Measurements from ENCODE around the gene SDC3.

The SDC3 gene

GRCh38 chr1:30846587-30846986 is 62.0 kb downstream of the SDC3 start:
- Histone ChIP-seq H3K4me1 (ENCODE audit: control insufficient read depth, insufficient read depth, low read length) (peaks cover 29% of the 10 kb centered on the region), H3K9ac (ENCODE audit: low read depth, low read length) (no peak overlapping the region), H3K27me3 (ENCODE audit: control insufficient read depth, insufficient read depth, low read length) (no peaks in the 10 kb centered on the region; the same call in 1 of the 2 replicates), H3K27ac (ENCODE audit: low read depth, low read length) (no peak overlapping the region), H3K4me3 (ENCODE audit: low read depth, low read length) (no peak overlapping the region), H3K36me3 (ENCODE audit: control insufficient read depth, insufficient read depth, low read length) (no peaks in the 10 kb centered on the region), H3K9me3 (ENCODE audit: control insufficient read depth, insufficient read depth, low read length) (no peaks in the 10 kb centered on the region)

DNA sequence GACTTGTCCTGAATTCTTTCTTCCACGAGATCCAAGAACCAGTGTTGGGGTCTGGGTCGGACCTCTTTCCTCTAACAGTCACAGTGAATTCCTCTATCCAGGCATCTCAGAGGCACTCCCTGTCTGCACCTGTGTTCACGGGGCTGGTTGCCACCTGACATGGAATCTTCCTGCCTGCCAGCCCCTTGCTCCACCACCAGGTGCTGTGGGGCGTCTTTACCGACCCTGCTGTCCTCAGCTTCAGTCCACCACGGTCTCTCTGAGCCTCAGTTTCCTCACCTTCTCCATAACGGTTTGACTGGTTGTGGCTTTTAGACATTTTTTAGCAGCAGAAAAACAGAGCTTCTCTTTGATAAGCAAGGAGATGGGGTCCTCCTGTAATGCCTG is 62.7 kb downstream of the SDC3 start:
- Histone ChIP-seq H3K27ac (ENCODE audit: low read depth, low read length) (no peak overlapping the region), H3K36me3 (ENCODE audit: control insufficient read depth, insufficient read depth, low read length) (no peaks in the 10 kb centered on the region), H3K4me3 (ENCODE audit: low read depth, low read length) (no peak overlapping the region), H3K4me1 (ENCODE audit: control insufficient read depth, insufficient read depth, low read length) (peaks cover 34% of the 10 kb centered on the region), H3K9ac (ENCODE audit: low read depth, low read length) (no peak overlapping the region), H3K9me3 (ENCODE audit: control insufficient read depth, insufficient read depth, low read length) (no peaks in the 10 kb centered on the region), H3K27me3 (ENCODE audit: control insufficient read depth, insufficient read depth, low read length) (no peaks in the 10 kb centered on the region; the same call in 1 of the 2 replicates)

- no peaks in the 10 kb centered on the region; the same call in 1 of the 2 replicates for H3K27me3 ChIP-seq (ENCODE audit: control insufficient read depth, insufficient read depth, low read length)
- peaks cover 39% of the 10 kb centered on the region for H3K4me1 ChIP-seq (ENCODE audit: control insufficient read depth, insufficient read depth, low read length)
- no peaks in the 10 kb centered on the region for H3K9me3 ChIP-seq (ENCODE audit: control insufficient read depth, insufficient read depth, low read length)
- H3K27ac ChIP-seq (ENCODE audit: low read depth, low read length) = peak overlapping the region; percentile 59
- no peak overlapping the region for H3K9ac ChIP-seq (ENCODE audit: low read depth, low read length)
- H3K36me3 ChIP-seq (ENCODE audit: control insufficient read depth, insufficient read depth, low read length) = no peaks in the 10 kb centered on the region
- no peak overlapping the region for H3K4me3 ChIP-seq (ENCODE audit: low read depth, low read length)
These were observed 63.2 kb downstream of the SDC3 start for GRCh38 chr1:30845237-30845903.

DNA sequence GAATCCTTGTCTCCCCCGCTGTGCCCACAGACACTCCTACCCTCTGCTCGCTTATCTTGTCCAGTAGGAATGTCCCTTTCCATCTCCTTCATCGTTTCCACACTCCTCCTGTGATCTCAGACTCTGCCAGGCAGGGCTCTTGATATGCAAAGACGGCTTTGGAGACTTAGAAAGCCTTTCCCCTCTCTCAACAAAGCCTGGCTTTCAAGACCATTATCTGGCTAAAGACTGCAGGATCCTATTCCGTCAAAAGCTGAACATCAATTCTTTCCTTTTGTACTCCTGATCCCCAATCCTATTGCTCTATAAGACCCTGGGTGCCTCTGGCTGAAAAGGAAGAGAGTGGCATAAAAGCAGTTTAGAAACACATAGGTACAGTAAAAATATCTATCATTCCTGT is 63.9 kb downstream of the SDC3 start:
- Histone ChIP-seq H3K36me3 (ENCODE audit: control insufficient read depth, insufficient read depth, low read length) (no peaks in the 10 kb centered on the region), H3K9ac (ENCODE audit: low read depth, low read length) (no peak overlapping the region)

GRCh38 chr1:30842697-30843354 is 65.7 kb downstream of the SDC3 start:
- Histone ChIP-seq H3K27me3 (ENCODE audit: control insufficient read depth, insufficient read depth, low read length) (no peaks in the 10 kb centered on the region; the same call in 1 of the 2 replicates), H3K4me1 (ENCODE audit: control insufficient read depth, insufficient read depth, low read length) (peaks cover 41% of the 10 kb centered on the region), H3K9ac (ENCODE audit: low read depth, low read length) (no peak overlapping the region), H3K4me3 (ENCODE audit: low read depth, low read length) (no peak overlapping the region), H3K9me3 (ENCODE audit: control insufficient read depth, insufficient read depth, low read length) (no peaks in the 10 kb centered on the region), H3K36me3 (ENCODE audit: control insufficient read depth, insufficient read depth, low read length) (no peaks in the 10 kb centered on the region), H3K27ac (ENCODE audit: low read depth, low read length) (no peak overlapping the region)

More for the DNA sequence above, 63.9 kb downstream of the SDC3 start:
- H3K4me1 ChIP-seq (ENCODE audit: control insufficient read depth, insufficient read depth, low read length) = peaks cover 40% of the 10 kb centered on the region
- peak overlapping the region; percentile 59 for H3K27ac ChIP-seq (ENCODE audit: low read depth, low read length)
- no peaks in the 10 kb centered on the region; the same call in 1 of the 2 replicates for H3K27me3 ChIP-seq (ENCODE audit: control insufficient read depth, insufficient read depth, low read length)
- H3K9me3 ChIP-seq (ENCODE audit: control insufficient read depth, insufficient read depth, low read length) = no peaks in the 10 kb centered on the region
- no peak overlapping the region for H3K4me3 ChIP-seq (ENCODE audit: low read depth, low read length)

DNA sequence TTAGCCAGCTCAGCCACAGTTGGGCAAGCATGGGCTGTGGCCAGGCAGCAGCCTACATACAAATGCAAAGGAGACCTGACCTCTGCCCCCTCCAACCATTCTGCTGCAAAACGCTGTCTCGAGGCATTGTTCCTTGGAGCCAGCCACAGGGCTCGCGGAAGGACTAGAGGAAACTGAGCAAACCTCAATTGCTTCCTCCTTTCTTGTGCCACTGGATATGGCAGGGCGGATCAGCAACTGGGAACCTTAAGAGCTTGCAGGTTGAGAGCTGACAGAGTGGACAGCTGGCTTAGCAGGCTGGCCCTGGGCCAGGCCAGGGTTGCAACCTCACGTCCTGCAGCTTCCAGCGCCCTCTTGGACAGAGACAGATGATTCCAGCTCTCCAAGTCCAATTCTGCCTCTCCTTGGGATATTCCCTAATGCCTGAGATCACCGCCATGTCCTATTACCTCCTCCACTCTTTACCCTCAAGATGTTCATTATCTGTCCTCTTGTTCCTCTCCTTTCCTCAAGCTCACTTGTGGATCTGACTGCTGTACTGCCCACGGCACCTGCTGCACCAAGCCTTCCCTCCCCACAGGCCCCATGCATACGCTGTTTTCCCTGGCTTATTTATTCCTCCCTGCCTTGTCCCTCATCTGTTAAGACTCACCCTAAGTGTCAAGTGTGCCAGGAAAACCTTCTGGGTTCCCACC is 67.5 kb downstream of the SDC3 start:
- Histone ChIP-seq H3K27me3 (ENCODE audit: control insufficient read depth, insufficient read depth, low read length) (no peaks in the 10 kb centered on the region; the same call in 1 of the 2 replicates), H3K9me3 (ENCODE audit: control insufficient read depth, insufficient read depth, low read length) (no peaks in the 10 kb centered on the region)

GRCh38 chr1:30839827-30840359 is 68.7 kb downstream of the SDC3 start:
- no peak overlapping the region for H3K9ac ChIP-seq (ENCODE audit: low read depth, low read length)
- no peaks in the 10 kb centered on the region for H3K9me3 ChIP-seq (ENCODE audit: control insufficient read depth, insufficient read depth, low read length)
- no peak overlapping the region for H3K4me3 ChIP-seq (ENCODE audit: low read depth, low read length)
- H3K27ac ChIP-seq (ENCODE audit: low read depth, low read length) = no peak overlapping the region
- H3K36me3 ChIP-seq (ENCODE audit: control insufficient read depth, insufficient read depth, low read length) = no peaks in the 10 kb centered on the region
- H3K4me1 ChIP-seq (ENCODE audit: control insufficient read depth, insufficient read depth, low read length) = peaks cover 22% of the 10 kb centered on the region
- H3K27me3 ChIP-seq (ENCODE audit: control insufficient read depth, insufficient read depth, low read length) = no peaks in the 10 kb centered on the region; the same call in 1 of the 2 replicates

More for the DNA sequence above, 67.5 kb downstream of the SDC3 start:
- Histone ChIP-seq H3K4me1 (ENCODE audit: control insufficient read depth, insufficient read depth, low read length) (peaks cover 34% of the 10 kb centered on the region), H3K9ac (ENCODE audit: low read depth, low read length) (no peak overlapping the region), H3K4me3 (ENCODE audit: low read depth, low read length) (no peak overlapping the region), H3K36me3 (ENCODE audit: control insufficient read depth, insufficient read depth, low read length) (no peaks in the 10 kb centered on the region), H3K27ac (ENCODE audit: low read depth, low read length) (no peak overlapping the region)

GRCh38 chr1:30838996-30839395 is 69.6 kb downstream of the SDC3 start:
- Histone ChIP-seq H3K27me3 (ENCODE audit: control insufficient read depth, insufficient read depth, low read length) (no peaks in the 10 kb centered on the region; the same call in 1 of the 2 replicates), H3K9ac (ENCODE audit: low read depth, low read length) (no peak overlapping the region), H3K27ac (ENCODE audit: low read depth, low read length) (no peak overlapping the region), H3K4me3 (ENCODE audit: low read depth, low read length) (no peak overlapping the region), H3K4me1 (ENCODE audit: control insufficient read depth, insufficient read depth, low read length) (peaks cover 15% of the 10 kb centered on the region), H3K9me3 (ENCODE audit: control insufficient read depth, insufficient read depth, low read length) (no peaks in the 10 kb centered on the region), H3K36me3 (ENCODE audit: control insufficient read depth, insufficient read depth, low read length) (no peaks in the 10 kb centered on the region)

- Histone ChIP-seq H3K4me3 (ENCODE audit: low read depth, low read length) (no peak overlapping the region), H3K27me3 (ENCODE audit: control insufficient read depth, insufficient read depth, low read length) (no peaks in the 10 kb centered on the region), H3K27ac (ENCODE audit: low read depth, low read length) (peak overlapping the region; percentile 36), H3K9ac (ENCODE audit: low read depth, low read length) (no peak overlapping the region), H3K9me3 (ENCODE audit: control insufficient read depth, insufficient read depth, low read length) (no peaks in the 10 kb centered on the region), H3K4me1 (ENCODE audit: control insufficient read depth, insufficient read depth, low read length) (peaks cover 15% of the 10 kb centered on the region), H3K36me3 (ENCODE audit: control insufficient read depth, insufficient read depth, low read length) (no peaks in the 10 kb centered on the region)
These were observed 70.9 kb downstream of the SDC3 start for GRCh38 chr1:30837653-30838052.

GRCh38 chr1:30834253-30834652 is 74.3 kb downstream of the SDC3 start:
- Histone ChIP-seq H3K4me1 (ENCODE audit: control insufficient read depth, insufficient read depth, low read length) (peaks cover 5% of the 10 kb centered on the region), H3K27ac (ENCODE audit: low read depth, low read length) (no peak overlapping the region), H3K4me3 (ENCODE audit: low read depth, low read length) (no peak overlapping the region), H3K36me3 (ENCODE audit: control insufficient read depth, insufficient read depth, low read length) (no peaks in the 10 kb centered on the region), H3K27me3 (ENCODE audit: control insufficient read depth, insufficient read depth, low read length) (no peaks in the 10 kb centered on the region), H3K9ac (ENCODE audit: low read depth, low read length) (no peak overlapping the region), H3K9me3 (ENCODE audit: control insufficient read depth, insufficient read depth, low read length) (no peaks in the 10 kb centered on the region)

Measured in HUES48 (cell line).